GM19193 (cell line): ENCODE measurements around the gene CBX8.

Experiments used
- POLR2A ChIP-seq: IDR thresholded peaks from 4 replicates; pipeline ENCODE4 v1.6.1; 2011; ENCODE audit not compliant: insufficient read depth, insufficient read length; ENCODE audit errors: extremely low read depth

Gene CBX8

GRCh38 chr17:79838522-79839274 is 41.8 kb upstream of the CBX8 start:
- no peak for TF ChIP-seq POLR2A

- TF ChIP-seq POLR2A: no peak
Observed at GRCh38 chr17:79837888-79838521, 41.1 kb upstream of the CBX8 start.

GRCh38 chr17:79836972-79837887 is 40.4 kb upstream of the CBX8 start:
- peak; percentile 10 for TF ChIP-seq POLR2A

- TF ChIP-seq POLR2A: peak; percentile 6
Observed at GRCh38 chr17:79836510-79836971, 39.7 kb upstream of the CBX8 start.

GRCh38 chr17:79835953-79836509 is 39.2 kb upstream of the CBX8 start:
- peak; percentile 10 for TF ChIP-seq POLR2A

GRCh38 chr17:79835470-79835899 is 38.6 kb upstream of the CBX8 start:
- TF ChIP-seq POLR2A: no peak

- TF ChIP-seq POLR2A: no peak
Observed at GRCh38 chr17:79834565-79835469, 37.9 kb upstream of the CBX8 start.

GRCh38 chr17:79833744-79834564 is 37.1 kb upstream of the CBX8 start:
- TF ChIP-seq POLR2A: no peak

- no peak for TF ChIP-seq POLR2A
Observed at GRCh38 chr17:79833110-79833450, 36.2 kb upstream of the CBX8 start.

GRCh38 chr17:79832218-79833109 is 35.6 kb upstream of the CBX8 start:
- TF ChIP-seq POLR2A: no peak

- no peak for TF ChIP-seq POLR2A
Observed at GRCh38 chr17:79831265-79832217, 34.7 kb upstream of the CBX8 start.

- TF ChIP-seq POLR2A: no peak
Observed at GRCh38 chr17:79830763-79831264, 33.9 kb upstream of the CBX8 start.
